SIG-M5 treated with dmso at 0.1 percent for 504 hours (cell line): ENCODE measurements around the gene TRIM38.
"Not testable (repeated sequence)": the region's sequence is repeated elsewhere in the genome, so short reads cannot be mapped to it uniquely, and the experiment has no call there.

ENCODE experiments used
- DNase-seq: peaks from one replicate; lab custom pipeline; 2025; ENCODE audit not compliant: unreplicated experiment; lab: John Stamatoyannopoulos, UW

Gene TRIM38, protein sequence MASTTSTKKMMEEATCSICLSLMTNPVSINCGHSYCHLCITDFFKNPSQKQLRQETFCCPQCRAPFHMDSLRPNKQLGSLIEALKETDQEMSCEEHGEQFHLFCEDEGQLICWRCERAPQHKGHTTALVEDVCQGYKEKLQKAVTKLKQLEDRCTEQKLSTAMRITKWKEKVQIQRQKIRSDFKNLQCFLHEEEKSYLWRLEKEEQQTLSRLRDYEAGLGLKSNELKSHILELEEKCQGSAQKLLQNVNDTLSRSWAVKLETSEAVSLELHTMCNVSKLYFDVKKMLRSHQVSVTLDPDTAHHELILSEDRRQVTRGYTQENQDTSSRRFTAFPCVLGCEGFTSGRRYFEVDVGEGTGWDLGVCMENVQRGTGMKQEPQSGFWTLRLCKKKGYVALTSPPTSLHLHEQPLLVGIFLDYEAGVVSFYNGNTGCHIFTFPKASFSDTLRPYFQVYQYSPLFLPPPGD

DNA sequence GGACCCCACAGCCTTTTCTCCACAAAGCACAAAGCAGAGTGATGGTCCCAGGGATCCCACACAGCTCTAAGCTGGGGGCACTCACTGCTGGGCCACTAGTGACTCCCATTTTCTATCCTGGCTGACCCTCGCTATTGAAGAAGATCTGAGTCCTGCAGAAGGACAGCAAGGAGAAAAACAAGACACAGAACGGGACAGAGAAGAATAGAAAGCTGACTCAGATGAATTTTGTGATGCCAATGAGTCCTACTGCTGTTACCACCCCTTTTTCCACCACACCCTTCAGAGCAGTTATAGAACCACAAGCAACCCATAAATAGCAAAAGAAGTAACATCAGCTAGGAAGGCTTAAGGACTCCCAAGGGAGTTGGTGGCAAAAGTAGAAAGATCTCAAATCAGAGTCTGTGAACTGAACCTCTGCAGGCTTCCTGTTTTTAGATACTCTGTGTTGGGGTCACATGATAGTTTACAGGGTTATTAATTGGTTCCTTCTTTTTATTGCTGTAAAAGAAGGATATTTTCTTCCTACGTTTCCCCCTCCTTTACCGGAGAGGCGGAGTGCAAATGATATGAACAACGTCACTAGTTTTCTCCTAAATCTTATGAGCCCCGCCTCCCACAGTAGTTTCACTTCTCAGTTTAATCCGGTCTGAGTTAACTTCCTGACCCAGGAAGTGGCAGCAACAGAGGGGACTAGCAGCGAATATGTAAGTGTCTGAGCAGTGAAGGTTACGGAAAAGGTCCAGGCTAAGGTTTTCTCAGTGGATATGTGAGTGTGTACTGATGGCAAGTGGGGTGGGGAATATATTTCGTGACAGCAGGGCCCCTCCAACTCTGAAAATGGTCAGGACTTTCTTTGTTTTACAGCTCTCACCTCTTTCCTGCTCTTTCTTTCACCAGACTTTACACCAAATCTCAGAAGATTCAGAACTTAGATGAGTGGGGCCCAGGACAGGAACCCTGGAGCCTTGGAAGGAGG lies at the start of gene TRIM38:
TRIM38 (plus strand) TSS at position 654 of the 979 bp plus-strand sequence. CDS start 3,721 bp downstream, outside the sequence.
- peak; percentile 98 for DNase-seq

DNA sequence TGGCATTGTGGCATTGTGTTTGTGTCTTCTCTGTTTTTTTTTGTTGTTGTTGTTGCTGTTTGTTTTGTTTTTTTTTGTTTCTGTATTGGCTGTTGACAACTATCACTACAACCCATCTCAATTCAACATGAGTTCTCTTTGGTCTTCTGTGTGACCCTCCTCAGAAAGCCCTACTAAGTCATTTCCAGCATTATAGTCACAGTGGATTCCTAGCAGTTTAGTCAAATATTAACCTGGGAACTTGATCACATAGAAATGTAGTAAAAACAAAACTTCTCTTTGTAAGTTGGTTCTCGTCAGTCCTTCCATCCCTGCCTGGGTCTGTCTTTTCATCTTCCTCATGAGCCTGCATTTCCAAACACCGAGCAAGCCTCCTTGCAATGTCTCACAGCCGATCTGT lies 48.9 kb upstream of the TRIM38 start:
- no peak for DNase-seq

DNA sequence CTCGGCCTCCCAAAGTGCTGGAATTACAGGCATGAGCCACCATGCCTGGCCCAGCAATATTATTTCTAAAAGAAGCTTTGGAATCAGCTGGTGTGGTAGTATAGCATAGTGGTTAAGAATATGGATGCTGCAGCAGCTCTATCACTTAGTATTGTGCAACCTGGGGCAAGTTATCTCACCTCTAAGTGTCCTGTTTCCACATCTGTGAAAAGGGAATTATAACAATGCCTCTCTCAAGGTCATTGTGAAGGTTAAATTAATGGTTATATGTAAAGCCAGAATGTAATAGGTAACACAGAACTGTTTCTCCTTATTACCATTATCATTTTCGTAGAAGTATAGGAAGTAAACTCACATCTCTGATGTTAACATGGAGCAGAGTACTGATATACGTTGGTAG lies 46.3 kb upstream of the TRIM38 start:
- no peak for DNase-seq

DNA sequence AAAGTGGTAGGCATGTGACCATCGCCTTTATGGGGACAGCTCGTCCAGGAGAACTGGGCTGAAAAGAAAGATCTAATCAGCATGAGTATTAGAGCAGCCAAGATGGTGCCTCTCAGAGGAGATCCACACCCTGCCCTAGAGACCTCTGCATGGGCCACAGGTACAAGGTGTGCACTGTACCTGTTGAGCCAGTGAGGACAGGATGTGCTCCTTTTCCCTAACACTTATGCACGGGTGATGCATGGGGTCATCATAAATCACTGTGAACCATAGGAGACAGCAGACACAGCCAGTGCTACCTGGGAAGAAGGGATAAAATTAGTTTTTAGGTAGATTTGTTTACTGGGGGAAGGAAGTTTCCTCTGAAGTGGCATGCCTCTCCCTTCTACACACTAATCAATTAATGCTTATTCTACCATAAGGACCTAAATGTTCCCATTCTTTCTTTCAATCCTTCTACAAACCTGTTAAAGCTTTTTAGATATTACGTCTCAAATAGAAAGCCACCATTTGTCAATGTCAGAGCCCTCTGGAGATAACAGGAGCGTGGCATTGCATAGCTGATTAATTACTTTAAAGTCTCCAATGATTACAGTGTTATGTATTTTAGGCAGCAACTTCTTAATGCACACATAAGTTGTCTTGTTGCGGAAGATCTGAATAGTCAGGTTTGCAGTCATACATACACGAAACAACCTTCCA lies 45.7 kb upstream of the TRIM38 start:
- no peak for DNase-seq

DNA sequence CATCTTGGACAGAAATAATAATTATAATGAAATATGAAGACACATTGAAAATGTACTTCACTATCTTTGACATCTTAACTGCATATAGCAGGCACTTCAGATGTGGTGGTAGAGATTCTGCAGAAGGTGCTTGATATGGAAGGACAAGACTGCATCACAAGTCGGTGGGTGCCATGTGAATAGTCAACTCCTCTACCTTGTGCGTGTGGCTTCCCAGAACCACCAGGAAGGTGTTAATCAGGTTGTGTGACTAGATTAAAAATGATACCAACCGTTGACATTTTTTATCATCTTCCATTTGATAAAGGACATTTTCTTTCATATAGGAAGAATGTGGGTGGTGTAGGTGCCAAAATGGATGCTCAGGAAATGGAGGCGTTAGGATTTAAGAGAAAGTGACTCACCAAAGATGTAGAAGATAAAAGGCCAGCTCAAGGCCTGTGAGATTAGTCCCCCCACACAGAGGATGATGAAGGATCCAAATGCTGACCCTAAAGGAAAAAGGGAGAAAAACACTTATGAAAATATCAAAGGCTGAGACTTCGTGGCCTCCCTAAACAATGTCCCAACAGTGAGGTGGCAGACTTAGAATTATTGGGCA lies 44.4 kb upstream of the TRIM38 start:
- DNase-seq: no peak

DNA sequence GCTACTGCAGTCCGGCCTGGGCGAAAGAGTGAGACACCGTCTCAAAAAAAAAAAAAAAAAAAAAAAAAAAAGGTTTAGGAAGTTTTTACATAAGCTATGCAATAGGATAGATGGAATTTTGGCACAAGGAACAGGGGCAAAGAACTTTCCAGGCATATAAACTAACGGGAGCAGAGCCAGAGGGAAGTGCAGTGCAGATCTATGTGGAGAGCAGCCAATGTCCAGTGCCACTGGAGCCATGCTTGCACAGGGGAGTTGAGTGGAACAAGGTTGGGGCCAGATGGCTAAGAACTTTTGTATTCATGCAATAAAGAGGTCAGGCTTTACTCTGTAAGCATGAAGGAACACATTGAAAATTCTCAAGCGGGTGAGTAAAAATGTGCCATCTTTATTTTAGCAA lies 42.9 kb upstream of the TRIM38 start:
- DNase-seq: no peak

DNA sequence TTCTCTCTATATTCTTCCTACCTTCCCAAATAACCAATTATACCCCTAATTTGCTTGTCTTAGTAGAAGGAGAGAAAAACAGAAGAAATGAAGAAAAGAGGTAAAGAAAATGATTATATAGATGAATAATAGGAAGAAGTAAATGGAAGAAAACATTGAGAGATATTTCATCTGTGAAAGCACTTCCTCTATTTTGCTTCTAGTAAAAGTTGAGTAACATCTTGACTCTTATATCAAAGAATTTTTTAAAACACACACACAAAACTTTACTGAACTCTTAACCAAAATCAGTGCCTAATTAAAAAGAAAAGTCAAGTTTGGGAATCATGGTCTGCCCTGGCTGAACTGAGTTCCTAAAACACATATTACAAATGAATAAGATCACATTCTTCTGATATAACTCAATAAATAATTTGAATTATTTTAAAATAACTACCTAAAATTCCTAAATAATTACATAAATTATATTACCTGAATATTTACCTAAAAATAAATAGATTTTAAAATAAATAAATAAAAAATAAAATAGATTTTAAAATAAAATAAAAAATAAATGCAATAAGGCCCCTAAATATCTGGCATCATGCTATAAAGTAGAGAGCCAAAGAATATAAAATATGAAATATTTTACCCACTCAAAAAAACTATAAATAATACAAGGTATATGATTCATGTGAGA lies 40.9 kb upstream of the TRIM38 start:
- DNase-seq: peak; percentile 18

DNA sequence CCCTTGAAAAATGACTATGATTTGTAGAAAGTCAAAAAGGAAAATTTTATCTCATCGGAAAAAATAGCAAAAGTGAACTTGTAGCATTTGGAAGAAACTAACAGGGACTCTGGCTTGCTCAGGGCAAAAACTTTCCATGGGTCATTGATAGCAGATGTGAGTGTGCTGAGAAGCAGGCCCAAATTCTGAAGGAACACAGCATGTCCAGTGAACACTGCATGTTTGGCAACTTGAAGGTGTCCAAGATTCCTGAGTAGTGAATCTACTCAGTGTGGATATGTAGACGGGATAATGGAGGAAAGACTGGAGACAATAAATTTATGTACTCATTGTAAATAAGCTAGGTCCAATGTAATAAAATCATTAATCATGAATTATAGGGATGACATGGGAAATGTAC lies 40.3 kb upstream of the TRIM38 start:
- no peak for DNase-seq

DNA sequence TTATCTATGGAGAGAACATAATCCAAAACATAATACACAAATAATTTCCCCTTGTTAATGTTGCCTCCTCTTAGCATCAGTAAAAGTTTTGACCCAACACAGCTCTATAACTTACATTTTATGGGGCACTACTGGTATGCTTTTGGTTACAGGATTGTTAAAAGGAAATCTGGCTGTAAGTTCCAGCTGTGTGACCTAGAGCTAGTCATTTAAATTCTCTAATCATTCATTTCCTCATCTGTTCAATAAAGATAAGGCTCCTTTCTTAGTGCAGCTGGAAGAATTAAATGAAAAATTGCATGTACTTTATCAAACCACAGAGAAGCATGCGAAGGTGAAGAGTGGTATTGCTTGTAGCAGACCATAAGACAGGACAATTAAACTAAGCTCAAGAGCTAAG lies 36.7 kb upstream of the TRIM38 start:
- DNase-seq: no peak

DNA sequence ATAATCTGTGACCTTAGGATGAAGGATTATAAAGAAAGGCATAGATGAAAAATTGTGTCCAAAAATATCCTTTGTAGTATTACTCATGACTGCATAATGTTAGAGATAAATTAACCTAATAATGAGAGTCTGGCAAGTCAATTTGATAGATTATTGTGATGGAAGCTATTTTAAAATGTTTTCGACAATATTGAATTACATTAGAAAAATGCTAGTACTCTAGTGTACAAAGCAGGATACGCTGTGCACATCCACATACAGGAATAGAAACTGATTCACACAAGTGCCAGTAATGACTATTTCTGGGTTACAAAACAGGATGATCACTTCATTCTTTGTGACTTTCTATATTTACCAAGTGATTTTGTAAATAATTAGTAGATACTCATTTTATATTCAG lies 35.4 kb upstream of the TRIM38 start:
- no peak for DNase-seq

DNA sequence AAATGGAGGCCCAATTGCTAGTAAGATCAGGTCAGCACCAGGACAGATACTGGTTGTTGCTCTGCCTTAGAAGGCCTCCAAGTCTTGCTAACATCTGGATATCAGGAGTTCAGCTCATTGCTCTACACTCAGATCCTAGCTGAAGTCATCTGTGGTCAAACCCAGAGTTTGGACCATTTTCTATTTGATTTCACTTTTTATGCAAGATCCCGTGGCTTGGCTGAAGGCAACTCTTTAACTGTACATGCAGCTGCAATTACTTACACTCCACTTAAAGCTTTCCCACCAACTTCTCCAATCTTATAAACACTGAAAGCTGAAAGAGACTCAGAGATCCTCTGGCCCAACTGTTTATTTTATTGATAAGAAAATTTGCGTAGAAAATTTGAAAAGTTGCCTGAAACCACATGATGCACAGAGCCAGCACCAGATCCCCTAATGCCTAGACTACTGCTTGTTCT lies 34.8 kb upstream of the TRIM38 start:
- DNase-seq: no peak

DNA sequence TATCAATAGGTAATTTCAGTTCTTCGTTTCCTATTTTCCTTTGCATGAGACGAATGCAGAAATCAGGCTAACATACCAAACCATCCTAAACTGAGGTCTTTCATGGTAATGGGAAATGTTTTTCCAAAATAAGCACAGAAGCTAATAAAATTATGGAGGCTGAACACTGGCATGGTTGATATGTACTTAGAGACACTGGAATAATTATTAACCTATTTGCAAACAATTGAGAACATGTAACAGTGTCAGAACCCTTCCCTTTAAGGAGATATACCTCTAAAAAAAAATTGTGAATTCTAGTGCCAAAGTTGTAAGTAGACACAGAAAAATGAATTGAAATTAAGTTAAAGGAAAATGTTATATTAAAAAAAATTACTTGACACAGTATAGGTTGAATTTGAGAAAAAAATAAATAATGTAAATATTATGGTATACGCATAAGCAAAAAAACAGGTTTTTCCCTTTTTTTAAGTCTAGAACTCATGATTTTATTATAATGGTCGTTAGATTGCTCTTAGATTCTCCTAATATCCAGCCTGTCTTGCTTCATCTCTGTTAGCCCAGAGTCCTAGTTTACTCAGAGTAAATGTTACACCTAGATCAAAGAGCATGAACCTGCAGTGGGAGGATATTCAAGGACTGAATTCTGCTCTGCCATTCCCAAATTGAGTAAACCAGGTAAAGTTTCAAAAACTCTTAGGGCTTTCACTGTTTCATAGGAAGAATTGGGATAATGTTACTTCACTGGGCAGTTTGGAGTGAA lies 33.9 kb upstream of the TRIM38 start:
- DNase-seq: no peak

DNA sequence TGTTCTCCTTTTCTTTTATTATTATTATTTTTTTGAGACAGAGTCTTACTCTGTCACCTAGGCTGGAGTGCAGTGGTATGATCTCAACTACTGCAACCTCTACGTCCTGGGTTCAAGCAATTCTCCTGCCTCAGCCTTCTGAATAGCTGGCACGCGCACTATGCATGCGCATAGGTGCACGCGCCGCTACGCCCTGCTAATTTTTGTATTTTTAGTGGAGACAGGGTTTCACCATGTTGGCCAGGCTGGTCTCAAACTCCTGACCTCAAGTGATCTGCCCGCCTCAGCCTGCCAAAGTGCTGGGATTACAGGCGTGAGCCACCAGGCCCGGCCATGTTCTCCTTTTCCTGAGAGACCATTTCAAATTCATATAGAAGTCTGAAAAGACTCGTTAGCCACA lies 32.8 kb upstream of the TRIM38 start:
- DNase-seq: not testable (repeated sequence)

DNA sequence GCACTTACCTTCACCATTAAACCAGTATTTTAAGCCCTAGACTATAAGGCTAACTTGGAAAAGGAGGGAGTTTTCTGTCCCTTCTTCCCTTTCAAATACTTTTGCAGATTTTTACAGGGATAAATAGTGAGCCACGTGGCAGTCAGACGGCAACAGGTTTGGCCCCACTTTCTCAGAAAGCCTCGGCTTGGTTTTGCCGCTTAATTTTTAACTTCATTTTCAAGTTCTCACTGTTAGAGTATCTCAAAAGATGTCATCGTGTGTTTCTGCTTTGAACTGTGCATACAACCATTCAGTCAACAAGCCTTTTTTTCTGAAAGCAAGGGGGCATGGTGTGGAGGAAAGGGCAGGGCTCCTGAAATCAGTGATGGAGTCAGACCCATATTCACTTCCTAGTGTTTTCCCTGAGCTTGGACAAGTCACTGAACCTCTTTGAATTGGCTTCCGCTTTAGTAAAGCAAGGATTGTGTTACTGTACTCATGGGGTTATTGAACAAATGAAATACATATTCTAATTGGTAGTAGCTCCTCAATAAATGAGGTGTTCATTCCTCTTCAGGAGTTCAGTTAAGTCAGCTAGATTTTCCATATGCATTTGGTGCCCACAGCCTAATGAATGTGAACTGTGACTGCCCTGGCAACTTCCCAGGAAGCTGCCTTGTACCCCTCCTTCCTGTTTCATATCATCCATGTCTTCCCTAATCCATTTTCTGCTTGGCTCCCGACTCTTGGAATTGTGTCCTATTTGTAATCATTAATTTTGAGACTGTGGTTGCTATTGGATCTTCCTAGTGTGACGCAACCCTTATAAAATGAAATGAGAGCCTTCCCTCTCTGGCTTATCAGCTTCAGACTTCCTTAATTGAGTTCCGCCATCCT lies 31.8 kb upstream of the TRIM38 start, which contains the start of gene SLC17A2:
SLC17A2 (minus strand) TSS at position 160 of the 879 bp plus-strand sequence. CDS start 4,895 bp downstream, outside the sequence.
- DNase-seq: no peak

DNA sequence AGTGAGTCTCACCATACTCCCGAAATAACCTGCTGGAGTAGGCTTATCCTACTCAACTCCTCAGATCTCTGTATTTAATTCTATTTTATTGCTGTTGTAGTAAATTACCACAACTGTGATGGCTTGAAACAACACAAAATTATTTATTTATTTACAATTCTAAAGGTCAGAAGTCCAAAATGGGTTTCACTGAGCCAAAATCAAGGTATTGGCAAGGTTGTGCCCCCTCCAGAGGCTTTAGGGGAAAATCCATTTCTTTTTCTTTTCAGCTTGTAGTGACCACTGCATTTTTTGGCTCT lies 31.2 kb upstream of the TRIM38 start:
- no peak for DNase-seq

DNA sequence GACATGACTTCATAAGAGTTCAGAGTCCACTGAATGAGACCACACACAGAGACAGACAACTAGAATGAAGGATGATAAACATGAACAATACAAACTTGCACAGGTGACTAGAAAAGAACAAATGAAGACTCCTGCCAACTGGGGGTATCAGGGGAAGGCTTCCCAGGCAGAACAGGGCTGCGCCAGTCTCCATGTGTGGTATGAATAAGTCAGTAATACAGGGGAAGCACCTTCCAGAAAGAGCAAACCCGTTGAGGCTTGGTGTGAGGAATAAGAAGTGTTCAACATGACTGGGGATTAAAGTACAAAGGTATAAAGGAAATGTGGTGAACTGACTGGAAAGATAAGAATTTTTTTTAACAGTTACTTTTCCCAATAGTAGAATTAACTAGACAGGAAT lies 28.4 kb upstream of the TRIM38 start:
- DNase-seq: no peak

DNA sequence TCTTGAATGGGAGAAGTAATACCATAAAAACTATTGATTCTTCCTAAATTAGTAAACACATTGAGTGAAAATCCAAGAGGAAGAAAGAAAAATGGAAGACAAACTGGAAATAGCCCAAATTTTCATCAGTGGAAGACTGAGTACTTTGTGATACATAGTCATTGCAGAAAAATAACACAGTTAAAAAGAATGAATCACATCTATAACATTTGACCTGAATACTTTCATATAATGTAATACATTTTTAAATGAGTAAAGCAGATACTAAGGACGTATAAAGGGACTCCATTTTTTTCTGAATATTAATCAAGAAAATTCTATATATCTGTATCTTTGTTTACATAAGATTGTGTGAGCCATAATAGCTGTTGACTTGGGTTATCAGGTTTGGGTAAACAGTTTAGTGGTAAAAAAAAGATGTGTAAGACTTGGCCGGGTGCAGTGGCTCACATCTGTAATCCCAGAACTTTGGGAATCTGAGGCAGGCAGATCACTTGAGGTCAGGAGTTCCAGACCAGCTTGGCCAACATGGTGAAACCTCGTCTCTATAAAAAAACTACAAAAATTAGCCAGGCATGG lies 27.8 kb upstream of the TRIM38 start:
- no peak for DNase-seq

DNA sequence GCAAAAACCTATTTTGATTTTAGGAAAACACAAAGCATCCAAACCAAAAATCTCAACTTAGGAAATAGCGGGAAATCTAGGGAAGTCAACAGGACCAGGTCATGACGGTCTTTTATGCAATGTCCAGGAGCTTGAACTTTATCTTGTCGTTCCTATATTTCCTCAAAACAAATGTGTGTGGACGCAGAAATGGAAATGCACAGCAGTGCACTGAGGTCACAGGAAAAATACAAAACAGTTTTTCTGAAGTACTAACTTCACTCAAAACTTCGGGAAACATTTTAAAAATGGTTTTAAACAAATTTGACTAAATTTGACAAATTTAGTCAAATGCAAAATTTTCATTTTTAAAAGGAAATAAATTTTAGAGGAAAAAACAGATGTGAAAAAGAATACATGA lies 26.6 kb upstream of the TRIM38 start:
- DNase-seq: no peak
